HG02840 (cell line): ENCODE data around the gene C1R.
A peak's percentile ranks its signal among the peaks of the same experiment; 100 is the strongest.

Source experiments
- ATAC-seq: cut with Tn5 transposase; IDR thresholded peaks from one replicate; pipeline ENCODE4 v1.9.1; 2021; ENCODE audit warnings: mild to moderate bottlenecking, moderate library complexity, moderate number of reproducible peaks; ENCODE audit not compliant: unreplicated experiment, low FRiP score

The C1R gene

GRCh38 chr12:7092229-7092985 is at the start of gene C1R:
Gene C1R (minus strand): TSS chr12:7092445. CDS start chr12:7092388, 57 bp downstream.
- ATAC-seq: no peak

- no peak for ATAC-seq
These were observed 49.2 kb upstream of the C1R start for GRCh38 chr12:7141351-7142005.

- no peak for ATAC-seq
These were observed 47.0 kb upstream of the C1R start for GRCh38 chr12:7139200-7139599.

- ATAC-seq: no peak
These were observed 45.7 kb upstream of the C1R start for GRCh38 chr12:7137908-7138307.

- ATAC-seq: no peak
These were observed 44.4 kb upstream of the C1R start for GRCh38 chr12:7136676-7137075.

GRCh38 chr12:7136071-7136470 is 43.8 kb upstream of the C1R start:
- ATAC-seq: no peak

GRCh38 chr12:7134396-7135166 is 42.3 kb upstream of the C1R start:
- no peak for ATAC-seq

GRCh38 chr12:7131502-7131866 is 39.2 kb upstream of the C1R start:
- no peak for ATAC-seq

GRCh38 chr12:7130701-7131501 is 38.7 kb upstream of the C1R start:
- ATAC-seq: no peak

GRCh38 chr12:7129872-7130691 is 37.8 kb upstream of the C1R start, which contains the start of gene CLSTN3:
Gene CLSTN3 (plus strand): TSS chr12:7130371. CDS start chr12:7130649, 278 bp downstream.
- peak; percentile 85 for ATAC-seq

- peak; percentile 19 for ATAC-seq
These were observed 37.1 kb upstream of the C1R start for GRCh38 chr12:7129287-7129871.

- no peak for ATAC-seq
These were observed 36.5 kb upstream of the C1R start, which contains the start of gene RBP5 for GRCh38 chr12:7128681-7129286. Gene RBP5 (minus strand): TSS chr12:7128889. CDS start chr12:7128775, 114 bp downstream.

GRCh38 chr12:7127916-7128626 is 35.8 kb upstream of the C1R start:
- no peak for ATAC-seq

GRCh38 chr12:7125632-7126227 is 33.5 kb upstream of the C1R start:
- no peak for ATAC-seq

GRCh38 chr12:7123806-7124522 is 31.7 kb upstream of the C1R start:
- ATAC-seq: no peak

GRCh38 chr12:7122811-7123769 is 30.8 kb upstream of the C1R start:
- no peak for ATAC-seq
